PFSK-1 (cell line): ENCODE data around the gene CYSTM1.

Experiments used
- FOXP2 ChIP-seq: optimal IDR thresholded peaks from 2 replicates; pipeline ENCODE3; 2011; ENCODE audit warnings: borderline replicate concordance, control low read depth, inconsistent platforms; ENCODE audit not compliant: insufficient read depth; ENCODE audit errors: extremely low read length, extremely low read depth
- POLR2AphosphoS5 ChIP-seq: IDR thresholded peaks from 2 replicates; pipeline ENCODE4 v1.6.1; 2012; ENCODE audit warnings: low read depth, mild to moderate bottlenecking, control low read depth, low read length, moderate library complexity
- REST ChIP-seq, 2 experiments: IDR thresholded peaks; 2 replicates each; pipeline versions ENCODE4 v1.6.1 to v1.8.0; 2011 to 2012; ENCODE audit warnings: low read depth in 2 of 2, low read length in 2 of 2, control low read depth in 1 of 2, inconsistent platforms in 1 of 2, mild to moderate bottlenecking in 1 of 2, moderate library complexity in 1 of 2; ENCODE audit not compliant: insufficient read depth in 1 of 2
- SIN3A ChIP-seq: IDR thresholded peaks from 2 replicates; pipeline ENCODE4 v1.6.1; 2012; ENCODE audit warnings: mild to moderate bottlenecking, low read length, moderate library complexity, borderline replicate concordance; ENCODE audit not compliant: insufficient read depth
- TAF1 ChIP-seq: IDR thresholded peaks from 2 replicates; pipeline ENCODE4 v1.6.1; 2012; ENCODE audit warnings: low read length, control low read depth, borderline replicate concordance; ENCODE audit not compliant: insufficient read depth

- TF ChIP-seq REST (IDR thresholded peaks at IDR 0.05; ENCODE audit: insufficient read depth in 1 of 2, low read depth in 2 of 2, low read length in 2 of 2) (no peak), POLR2AphosphoS5 (no peak), TAF1 (no peak), SIN3A (no peak), FOXP2 (no peak)
Observed at GRCh38 chr5:140232731-140233130, 57.7 kb downstream of the CYSTM1 start.
